Kidney epithelial cell (primary cell): ENCODE results near the gene MYCN. TPM values are rescaled to one million over a fixed set of nuclear protein-coding genes. Genes with fewer than 3 reads are reported as not detected.
"Not testable (repeated sequence)": the region's sequence is repeated elsewhere in the genome, so short reads cannot be mapped to it uniquely, and the experiment has no call there.

Experiments used
- DNase-seq: peaks from one replicate; pipeline ENCODE4 v3.0.0-alpha.2; 2010; ENCODE audit warnings: low read depth
- H3K27me3 ChIP-seq: 2 replicates; pipeline ENCODE4 v1.6.0; 2011; ENCODE audit warnings: low read length; ENCODE audit not compliant: control insufficient read depth, insufficient read depth
- H3K36me3 ChIP-seq: 2 replicates; pipeline ENCODE4 v1.5.1; 2011; ENCODE audit warnings: low read length; ENCODE audit not compliant: control insufficient read depth, insufficient read depth
- H3K4me3 ChIP-seq: 2 replicates; pipeline ENCODE4 v1.5.1; 2011; ENCODE audit warnings: low read depth, mild to moderate bottlenecking, control low read depth, low read length
- CTCF ChIP-seq: IDR thresholded peaks from 2 replicates; pipeline ENCODE4 v1.5.1; 2011; ENCODE audit warnings: mild to moderate bottlenecking, moderate library complexity, low read length, control low read depth, inconsistent platforms; ENCODE audit not compliant: insufficient read depth, poor library complexity, severe bottlenecking
- total RNA-seq: library from RNA; depleted of rRNA; stranded (reverse); fragments of >200 nt; gene quantifications from 2 replicates; pipeline ENCODE4 v1.2.3, GENCODE V29; 2015

The MYCN gene
- total RNA-seq, 1 donor from 2014 or later: 0.54 TPM

GRCh38 chr2:15926252-15926651 lies 14.1 kb upstream of the MYCN start:
- no peak for TF ChIP-seq CTCF
- Histone ChIP-seq H3K27me3 (peaks cover 4% of the 10 kb centered on the region), H3K36me3 (no peaks in the 10 kb centered on the region), H3K4me3 (no peak overlapping the region)
- DNase-seq: no peak

GRCh38 chr2:15927551-15928218 lies 12.7 kb upstream of the MYCN start:
- H3K4me3 ChIP-seq: no peak overlapping the region
- no peaks in the 10 kb centered on the region for H3K36me3 ChIP-seq
- peaks cover 2% of the 10 kb centered on the region for H3K27me3 ChIP-seq
- TF ChIP-seq CTCF: no peak
- no peak for DNase-seq

GRCh38 chr2:15929008-15929407 lies 11.3 kb upstream of the MYCN start:
- H3K36me3 ChIP-seq, H3K27me3 ChIP-seq, DNase-seq, H3K4me3 ChIP-seq: not testable (repeated sequence)

DNA sequence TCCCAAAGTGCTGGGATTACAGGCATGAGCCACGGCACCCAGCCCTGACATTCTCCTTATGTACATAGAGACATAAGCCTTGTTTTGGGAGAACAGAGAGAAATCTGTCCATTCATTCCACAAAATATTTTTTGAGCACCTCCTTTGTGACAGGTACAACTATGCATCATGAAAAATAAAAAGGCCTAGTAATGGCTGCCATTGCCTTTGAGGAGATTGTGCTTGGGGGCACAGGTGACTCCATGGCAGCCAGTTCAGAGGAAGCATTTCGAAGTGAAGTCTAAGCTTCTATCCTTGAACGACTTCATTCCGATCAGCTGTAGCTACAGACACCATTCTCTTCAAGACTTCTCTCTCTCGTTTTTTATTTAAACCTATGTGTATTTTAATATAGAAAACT lies 10.5 kb upstream of the MYCN start:
- no peaks in the 10 kb centered on the region for H3K36me3 ChIP-seq
- H3K4me3 ChIP-seq: no peak overlapping the region
- DNase-seq: no peak
- TF ChIP-seq CTCF: no peak
- H3K27me3 ChIP-seq: peaks cover 2% of the 10 kb centered on the region

- no peak for DNase-seq
- no peaks in the 10 kb centered on the region for H3K36me3 ChIP-seq
- H3K4me3 ChIP-seq: no peak overlapping the region
- TF ChIP-seq CTCF: no peak
- peaks cover 2% of the 10 kb centered on the region for H3K27me3 ChIP-seq
These were observed 9.6 kb upstream of the MYCN start for GRCh38 chr2:15930589-15931318.

GRCh38 chr2:15931319-15931890 lies 8.9 kb upstream of the MYCN start:
- H3K36me3 ChIP-seq: no peaks in the 10 kb centered on the region
- H3K27me3 ChIP-seq: peaks cover 2% of the 10 kb centered on the region
- TF ChIP-seq CTCF: no peak
- DNase-seq: no peak
- no peak overlapping the region for H3K4me3 ChIP-seq
